SU-DHL-6 (cell line): ENCODE measurements around the gene DCC.

Experiments used
- H2AFZ ChIP-seq: fragments of 200-600 bp; sonication (generic); 2 replicates; pipeline ENCODE4 v1.6.1; 2014; ENCODE audit warnings: low read depth, mild to moderate bottlenecking, moderate library complexity, mixed read lengths, antibody characterized with exemption, low read length; ENCODE audit not compliant: severe bottlenecking
- H3F3A ChIP-seq: fragments of 200-600 bp; shearing (Covaris generic); 2 replicates; pipeline ENCODE4 v1.6.0; 2016; ENCODE audit warnings: antibody characterized with exemption, mild to moderate bottlenecking; ENCODE audit not compliant: insufficient read depth
- H3K27ac ChIP-seq: fragments of 200-600 bp; sonication (generic); 2 replicates; pipeline ENCODE4 v1.5.1; 2016; ENCODE audit warnings: low read depth, mild to moderate bottlenecking, low read length, moderate library complexity, mixed read lengths
- H3K27me3 ChIP-seq: fragments of 200-600 bp; sonication (generic), shearing (Covaris generic); 2 replicates; pipeline ENCODE4 v1.6.0; 2014; ENCODE audit warnings: mild to moderate bottlenecking, low read length
- H3K36me3 ChIP-seq: fragments of 200-600 bp; sonication (generic); 2 replicates; pipeline ENCODE4 v1.6.1; 2014; ENCODE audit warnings: mild to moderate bottlenecking, low read length, mixed read lengths
- H3K4me2 ChIP-seq: fragments of 300-600, 200-600 bp; shearing (Covaris generic), sonication (generic); 2 replicates; pipeline ENCODE4 v1.6.0; 2014; ENCODE audit warnings: low read length, low read depth, mild to moderate bottlenecking; ENCODE audit not compliant: poor library complexity, severe bottlenecking
- H3K4me3 ChIP-seq: fragments of 200-600 bp; sonication (generic); 2 replicates; pipeline ENCODE4 v1.5.1; 2014; ENCODE audit warnings: antibody characterized with exemption, low read length, mild to moderate bottlenecking, mixed read lengths; ENCODE audit not compliant: insufficient read depth, poor library complexity, severe bottlenecking
- H3K79me2 ChIP-seq: fragments of 200-600 bp; sonication (generic); 2 replicates; pipeline ENCODE4 v1.6.1; 2014; ENCODE audit warnings: mild to moderate bottlenecking, low read length, moderate library complexity; ENCODE audit not compliant: insufficient read depth
- H3K9ac ChIP-seq: fragments of 200-600 bp; sonication (generic); 2 replicates; pipeline ENCODE4 v1.7.0; 2014; ENCODE audit warnings: mild to moderate bottlenecking, low read length
- H3K9me2 ChIP-seq: fragments of 200-600 bp; sonication (generic); replicated peaks from 2 replicates; pipeline ENCODE4 v1.6.1; 2014; ENCODE audit warnings: low read length; ENCODE audit not compliant: insufficient read depth
- H3K9me3 ChIP-seq: fragments of 200-600 bp; sonication (generic); 2 replicates; pipeline ENCODE4 v1.6.1; 2014; ENCODE audit warnings: low read length, mixed read lengths; ENCODE audit not compliant: insufficient read depth
- H4K20me1 ChIP-seq: fragments of 200-600 bp; sonication (generic); 2 replicates; pipeline ENCODE4 v1.6.1; 2014; ENCODE audit warnings: low read depth, mild to moderate bottlenecking, antibody characterized with exemption, low read length, moderate library complexity, mixed read lengths
- EZH2phosphoT487 ChIP-seq: fragments of 200-600 bp; sonication (generic), shearing (Covaris generic); conservative IDR thresholded peaks from 2 replicates; pipeline ENCODE4 v1.6.1; 2018; ENCODE audit warnings: mild to moderate bottlenecking, antibody characterized with exemption, low read length, moderate library complexity, mixed read lengths
- TF ChIP-seq, protein P1 (sequence below): fragments of 200-600 bp; sonication (generic); IDR thresholded peaks from one replicate; pipeline ENCODE4 v1.5.1; 2017; ENCODE audit warnings: antibody characterized with exemption, mild to moderate bottlenecking, low read length, moderate library complexity; ENCODE audit not compliant: insufficient read depth, poor library complexity, severe bottlenecking

Gene DCC

DNA sequence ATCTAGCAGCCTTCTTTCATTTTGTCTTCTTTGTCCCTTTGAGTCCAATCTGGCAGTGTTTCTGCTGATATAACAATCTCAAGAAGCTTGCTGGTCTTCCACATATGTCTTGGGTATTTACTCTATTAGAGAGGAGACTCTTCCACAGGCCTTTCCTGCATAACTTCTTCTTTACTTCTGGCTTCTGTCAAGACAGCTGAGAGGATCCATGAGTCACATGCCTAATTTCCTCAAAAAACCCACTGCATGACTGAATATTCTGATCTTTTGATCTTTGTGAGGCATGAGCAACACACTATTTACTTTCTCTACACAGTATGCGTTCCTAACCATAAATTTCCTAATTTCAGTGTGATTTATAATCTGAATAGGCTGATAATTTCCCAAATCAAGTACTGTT lies 5.1 kb upstream of the DCC start:
- H3K4me2 ChIP-seq: no peak overlapping the region
- no peak overlapping the region for H3K9ac ChIP-seq
- H2AFZ ChIP-seq: no peak overlapping the region
- H3K4me3 ChIP-seq: no peak overlapping the region
- no peak overlapping the region for H3K27ac ChIP-seq
- no peaks in the 10 kb centered on the region for H3K36me3 ChIP-seq
- TF ChIP-seq, protein P1, sequence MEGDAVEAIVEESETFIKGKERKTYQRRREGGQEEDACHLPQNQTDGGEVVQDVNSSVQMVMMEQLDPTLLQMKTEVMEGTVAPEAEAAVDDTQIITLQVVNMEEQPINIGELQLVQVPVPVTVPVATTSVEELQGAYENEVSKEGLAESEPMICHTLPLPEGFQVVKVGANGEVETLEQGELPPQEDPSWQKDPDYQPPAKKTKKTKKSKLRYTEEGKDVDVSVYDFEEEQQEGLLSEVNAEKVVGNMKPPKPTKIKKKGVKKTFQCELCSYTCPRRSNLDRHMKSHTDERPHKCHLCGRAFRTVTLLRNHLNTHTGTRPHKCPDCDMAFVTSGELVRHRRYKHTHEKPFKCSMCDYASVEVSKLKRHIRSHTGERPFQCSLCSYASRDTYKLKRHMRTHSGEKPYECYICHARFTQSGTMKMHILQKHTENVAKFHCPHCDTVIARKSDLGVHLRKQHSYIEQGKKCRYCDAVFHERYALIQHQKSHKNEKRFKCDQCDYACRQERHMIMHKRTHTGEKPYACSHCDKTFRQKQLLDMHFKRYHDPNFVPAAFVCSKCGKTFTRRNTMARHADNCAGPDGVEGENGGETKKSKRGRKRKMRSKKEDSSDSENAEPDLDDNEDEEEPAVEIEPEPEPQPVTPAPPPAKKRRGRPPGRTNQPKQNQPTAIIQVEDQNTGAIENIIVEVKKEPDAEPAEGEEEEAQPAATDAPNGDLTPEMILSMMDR: no peak
- no peak for TF ChIP-seq EZH2phosphoT487
- no peaks in the 10 kb centered on the region for H3K79me2 ChIP-seq
- no peaks in the 10 kb centered on the region for H3F3A ChIP-seq
- H3K9me2 ChIP-seq: no peaks in the 10 kb centered on the region
- no peaks in the 10 kb centered on the region; the same call in 1 of the 2 replicates for H3K27me3 ChIP-seq
- H3K9me3 ChIP-seq: no peaks in the 10 kb centered on the region
- H4K20me1 ChIP-seq: no peaks in the 10 kb centered on the region

GRCh38 chr18:52337276-52337675 lies 2.7 kb upstream of the DCC start:
- no peak overlapping the region for H3K9ac ChIP-seq
- H3K4me3 ChIP-seq: no peak overlapping the region
- H3K27ac ChIP-seq: no peak overlapping the region
- H3F3A ChIP-seq: no peaks in the 10 kb centered on the region
- H3K9me3 ChIP-seq: no peaks in the 10 kb centered on the region
- H3K36me3 ChIP-seq: no peaks in the 10 kb centered on the region
- no peaks in the 10 kb centered on the region for H3K9me2 ChIP-seq
- no peak overlapping the region for H3K4me2 ChIP-seq
- H3K27me3 ChIP-seq: no peaks in the 10 kb centered on the region; the same call in 1 of the 2 replicates
- H3K79me2 ChIP-seq: no peaks in the 10 kb centered on the region
- no peak overlapping the region for H2AFZ ChIP-seq
- H4K20me1 ChIP-seq: no peaks in the 10 kb centered on the region
- no peak for TF ChIP-seq EZH2phosphoT487
- TF ChIP-seq, protein P1: no peak

DNA sequence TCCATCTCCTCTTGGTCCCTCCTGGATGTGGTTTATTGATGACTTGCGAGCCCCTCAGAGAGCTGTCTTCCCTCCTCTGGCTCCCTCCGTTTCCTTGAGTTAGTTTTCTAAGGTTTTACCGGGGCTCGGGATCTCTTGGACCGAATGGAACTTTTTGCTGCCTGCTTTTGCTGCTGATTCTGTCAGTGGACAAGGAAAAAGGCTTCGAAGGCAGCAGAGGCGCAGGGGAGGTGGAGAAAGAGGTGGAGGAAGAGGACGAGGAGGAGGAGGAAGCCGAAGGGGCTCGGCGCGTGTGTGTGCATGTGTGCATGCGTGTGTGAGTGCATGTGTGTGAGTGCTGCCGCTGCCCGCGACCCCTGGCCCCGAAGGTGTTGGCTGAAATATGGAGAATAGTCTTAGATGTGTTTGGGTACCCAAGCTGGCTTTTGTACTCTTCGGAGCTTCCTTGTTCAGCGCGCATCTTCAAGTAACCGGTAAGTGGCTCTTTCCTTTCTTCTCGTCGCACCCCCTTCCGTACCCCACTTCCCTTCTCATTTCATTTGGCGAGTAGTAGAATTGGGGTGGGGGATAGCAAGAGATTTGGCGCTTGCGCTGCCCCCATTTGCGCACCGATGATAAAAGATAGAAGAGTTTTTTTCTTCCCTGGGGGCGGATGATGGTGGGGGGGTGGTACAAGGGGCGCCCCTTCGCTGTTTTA lies 557 bp downstream of the DCC start:
- no peaks in the 10 kb centered on the region for H3K36me3 ChIP-seq
- H3K27me3 ChIP-seq: no peaks in the 10 kb centered on the region; the same call in 1 of the 2 replicates
- no peak overlapping the region for H3K9ac ChIP-seq
- H3K4me2 ChIP-seq: no peak overlapping the region
- no peaks in the 10 kb centered on the region for H4K20me1 ChIP-seq
- TF ChIP-seq EZH2phosphoT487: no peak
- TF ChIP-seq, protein P1: no peak
- no peaks in the 10 kb centered on the region for H3K9me2 ChIP-seq
- H3K4me3 ChIP-seq: no peak overlapping the region
- no peak overlapping the region for H3K27ac ChIP-seq
- H3K9me3 ChIP-seq: no peaks in the 10 kb centered on the region
- H3K79me2 ChIP-seq: no peaks in the 10 kb centered on the region
- no peak overlapping the region for H2AFZ ChIP-seq
- no peaks in the 10 kb centered on the region for H3F3A ChIP-seq
